GM19239 (cell line): ENCODE results near the gene GNB1L.
"Not testable (repeated sequence)": the region's sequence is repeated elsewhere in the genome, so short reads cannot be mapped to it uniquely, and the experiment has no call there.

Experiments
- DNase-seq: peaks from one replicate; pipeline ENCODE4 v3.0.0; 2011; ENCODE audit warnings: low spot score; ENCODE audit not compliant: insufficient read length
- FAIRE-seq: peaks from 2 replicates; lab custom pipeline; 2011; peaks lifted over from hg19 to GRCh38; lab: Jason Lieb, UNC

GNB1L gene

DNA sequence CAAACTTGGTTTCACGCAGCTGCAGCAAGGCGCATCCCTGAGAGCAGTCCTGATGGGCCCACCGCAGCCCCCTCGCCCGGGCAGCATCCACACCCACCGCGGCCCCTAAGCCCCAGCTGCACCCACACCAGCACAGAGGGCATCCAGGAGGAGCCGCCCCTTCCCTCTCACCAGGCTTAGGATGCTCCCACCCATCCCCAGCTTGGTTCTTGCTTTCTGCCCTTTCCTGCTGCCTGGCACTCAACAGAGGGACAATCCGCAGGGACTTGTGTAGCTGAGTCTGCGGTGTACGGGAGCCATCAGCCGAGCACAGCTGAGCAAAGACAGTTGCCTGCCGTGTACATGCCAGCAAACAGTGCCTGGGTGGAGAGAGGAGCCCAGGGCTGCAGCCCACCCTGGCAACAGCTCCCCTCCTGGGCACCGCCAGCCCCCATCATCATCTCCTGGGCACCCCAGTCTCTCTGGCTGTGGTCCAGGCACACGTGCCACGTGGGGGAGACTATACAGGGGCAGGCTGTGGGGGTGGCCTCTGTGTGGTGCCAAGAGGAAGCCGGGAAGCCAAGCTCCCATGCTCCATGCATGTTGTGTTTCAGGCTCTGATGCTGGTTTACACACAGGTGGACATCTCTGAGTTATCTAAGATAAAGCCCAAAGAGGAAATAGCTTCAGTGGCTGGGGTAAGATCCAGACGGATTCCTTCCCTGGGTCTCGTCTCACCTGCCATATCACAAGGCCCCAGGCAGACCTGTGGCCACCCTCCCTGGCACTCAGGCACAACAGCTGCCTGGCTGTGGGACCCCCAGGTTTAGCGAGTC is 36.0 kb upstream of the GNB1L start:
- FAIRE-seq = no peak
- DNase-seq = no peak

DNA sequence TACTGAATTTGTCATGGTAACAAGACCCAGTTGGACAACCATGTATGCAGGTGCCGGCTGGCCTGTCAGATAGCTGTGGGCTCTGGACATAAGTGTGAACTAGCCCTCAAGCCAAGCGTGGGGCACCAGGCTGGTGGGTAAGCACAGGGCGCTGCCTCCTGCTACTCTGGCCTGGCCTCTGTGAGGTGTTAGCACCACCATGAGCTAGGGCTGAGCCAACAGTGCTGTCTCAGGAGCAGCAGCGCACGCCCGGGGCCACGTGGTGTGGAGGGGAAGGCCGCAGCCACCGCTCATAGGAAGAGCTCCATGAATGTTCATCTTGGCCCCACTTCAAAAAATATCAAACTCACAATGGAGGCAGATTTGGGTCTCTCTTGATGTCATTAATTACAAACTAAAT is 35.3 kb upstream of the GNB1L start:
- no peak for DNase-seq
- no peak for FAIRE-seq

DNA sequence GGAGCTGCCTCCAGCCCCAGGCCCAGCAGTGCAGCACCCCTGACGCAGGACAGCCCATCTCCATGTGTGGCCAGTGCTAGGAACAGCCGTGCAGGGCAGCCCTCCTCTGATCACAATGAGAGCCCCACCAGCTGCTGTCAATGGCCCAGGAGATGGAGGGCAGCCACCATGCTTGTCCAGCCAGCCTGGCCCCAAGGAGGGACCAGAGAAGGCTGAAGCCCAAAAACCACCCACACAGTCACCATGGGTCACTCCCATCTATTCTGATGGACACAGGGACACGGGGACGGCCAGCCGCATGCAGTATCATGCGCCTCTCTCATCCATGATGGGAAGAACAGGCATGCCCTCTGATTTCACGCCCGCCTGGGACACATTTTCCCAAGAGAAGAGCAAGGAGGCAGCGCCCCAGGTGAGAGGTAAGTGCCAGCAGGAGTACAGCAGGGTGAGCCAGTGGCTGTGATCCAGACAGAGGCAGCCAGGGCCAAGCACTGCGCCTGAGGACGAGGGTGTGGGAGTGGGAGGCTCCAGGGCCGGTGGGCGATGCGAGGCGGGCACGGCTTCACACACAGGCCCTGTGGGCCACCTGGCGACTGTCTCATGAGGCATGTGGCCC is 33.6 kb upstream of the GNB1L start:
- FAIRE-seq = no peak

DNA sequence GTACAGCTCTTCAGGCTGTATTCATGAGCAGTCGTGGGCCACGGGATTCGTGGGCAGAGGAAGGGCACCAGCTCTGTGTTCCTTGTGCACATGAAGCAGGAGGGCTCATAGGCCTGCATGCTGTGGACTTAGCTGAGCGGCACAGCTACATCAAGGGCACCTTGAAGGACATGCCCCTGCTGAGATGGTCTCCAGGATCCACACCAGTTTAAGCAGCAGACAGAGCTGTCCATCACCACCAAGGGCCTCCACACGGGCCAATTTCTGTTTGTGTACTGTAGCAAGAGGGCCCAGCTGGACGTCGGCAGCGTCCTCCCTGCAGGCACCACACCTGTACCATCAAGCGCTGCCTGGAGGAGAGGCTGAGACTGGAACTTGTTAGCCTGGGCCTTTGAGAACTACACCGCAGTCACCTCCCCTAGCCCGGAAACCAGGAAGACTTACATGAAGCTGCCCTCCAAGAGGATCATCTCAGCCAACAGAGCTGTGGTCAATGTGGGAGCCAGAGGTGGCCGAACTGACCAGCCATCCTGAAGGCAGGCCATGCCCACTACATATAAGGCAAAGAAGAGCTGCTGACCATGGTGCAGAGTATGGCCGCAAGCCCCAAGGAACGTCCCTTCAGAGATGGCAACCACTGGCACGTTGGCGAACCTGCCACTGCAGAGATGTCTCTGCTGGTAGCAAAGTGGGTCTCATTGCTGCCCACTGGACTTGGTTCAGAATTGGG is 32.7 kb upstream of the GNB1L start:
- FAIRE-seq = no peak
- DNase-seq = no peak

More for the DNA sequence above, 33.6 kb upstream of the GNB1L start:
- DNase-seq = no peak

DNA sequence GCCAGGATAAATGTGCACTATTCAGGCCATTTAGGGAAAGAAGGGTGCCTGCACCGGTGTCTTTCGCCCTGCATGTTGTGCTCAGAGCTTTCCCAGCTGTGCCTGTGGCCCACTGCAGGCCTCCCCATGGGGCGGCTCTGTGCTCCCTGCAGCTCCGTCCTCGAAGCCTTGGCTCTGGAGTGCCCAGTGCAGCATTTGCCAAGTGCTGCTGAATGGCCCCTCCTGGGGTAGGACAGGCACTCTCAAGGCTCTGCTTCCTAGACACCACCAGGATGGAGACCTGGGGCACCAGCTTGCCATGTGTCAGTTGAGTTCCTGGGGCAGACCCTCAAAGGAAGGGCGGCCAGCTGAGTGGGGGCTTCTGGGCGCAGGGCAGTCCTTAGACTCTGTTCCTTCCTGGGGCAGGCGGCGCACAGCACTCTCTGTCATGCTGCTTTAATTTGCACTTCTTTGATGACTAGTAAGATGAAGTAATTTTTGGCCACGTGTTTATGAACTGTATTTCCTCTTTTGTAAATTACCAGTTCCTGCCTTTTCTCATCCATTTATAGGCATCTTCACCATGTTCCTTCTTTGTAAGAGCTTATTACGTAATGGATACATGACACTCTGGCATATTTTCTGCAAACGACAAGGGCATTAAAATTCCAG is 32.1 kb upstream of the GNB1L start:
- DNase-seq (no peak), FAIRE-seq (no peak)

DNA sequence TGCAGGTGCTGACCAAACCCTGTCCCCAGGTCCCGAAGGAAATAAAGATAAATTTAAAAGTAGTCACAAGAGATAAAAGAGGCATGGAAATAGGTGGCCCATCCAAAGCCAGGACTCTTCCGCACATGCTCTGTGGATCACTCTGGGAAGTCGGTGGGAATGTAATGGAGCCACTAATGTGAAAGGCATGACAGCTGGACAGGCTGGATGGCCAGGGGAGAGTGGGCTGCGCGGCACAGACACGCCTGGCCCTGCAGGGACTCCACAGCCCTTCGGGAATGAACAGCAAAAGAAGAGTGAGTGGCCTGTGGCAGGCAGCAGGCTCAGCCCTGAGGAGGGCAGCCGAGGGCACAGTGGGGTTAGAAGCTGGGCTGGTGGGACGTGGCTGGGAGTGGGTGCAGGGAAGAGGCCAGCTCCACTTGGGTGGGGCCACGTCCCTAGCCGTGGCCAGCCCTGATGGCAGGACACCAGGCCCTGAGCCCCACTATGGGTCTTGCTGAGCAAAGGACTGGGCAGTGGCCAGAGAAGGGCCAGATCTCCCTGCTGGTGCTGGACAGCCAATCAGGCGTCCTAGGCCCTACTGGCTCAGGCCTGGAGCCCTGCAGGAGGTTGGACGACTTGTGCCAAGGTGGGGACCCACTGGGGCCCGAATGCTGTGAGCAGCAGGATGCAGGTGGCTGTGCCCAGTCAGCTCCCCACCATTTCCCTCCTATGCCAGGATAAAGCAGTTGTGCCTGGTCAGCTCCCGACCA is 31.3 kb upstream of the GNB1L start:
- DNase-seq = no peak
- no peak for FAIRE-seq

DNA sequence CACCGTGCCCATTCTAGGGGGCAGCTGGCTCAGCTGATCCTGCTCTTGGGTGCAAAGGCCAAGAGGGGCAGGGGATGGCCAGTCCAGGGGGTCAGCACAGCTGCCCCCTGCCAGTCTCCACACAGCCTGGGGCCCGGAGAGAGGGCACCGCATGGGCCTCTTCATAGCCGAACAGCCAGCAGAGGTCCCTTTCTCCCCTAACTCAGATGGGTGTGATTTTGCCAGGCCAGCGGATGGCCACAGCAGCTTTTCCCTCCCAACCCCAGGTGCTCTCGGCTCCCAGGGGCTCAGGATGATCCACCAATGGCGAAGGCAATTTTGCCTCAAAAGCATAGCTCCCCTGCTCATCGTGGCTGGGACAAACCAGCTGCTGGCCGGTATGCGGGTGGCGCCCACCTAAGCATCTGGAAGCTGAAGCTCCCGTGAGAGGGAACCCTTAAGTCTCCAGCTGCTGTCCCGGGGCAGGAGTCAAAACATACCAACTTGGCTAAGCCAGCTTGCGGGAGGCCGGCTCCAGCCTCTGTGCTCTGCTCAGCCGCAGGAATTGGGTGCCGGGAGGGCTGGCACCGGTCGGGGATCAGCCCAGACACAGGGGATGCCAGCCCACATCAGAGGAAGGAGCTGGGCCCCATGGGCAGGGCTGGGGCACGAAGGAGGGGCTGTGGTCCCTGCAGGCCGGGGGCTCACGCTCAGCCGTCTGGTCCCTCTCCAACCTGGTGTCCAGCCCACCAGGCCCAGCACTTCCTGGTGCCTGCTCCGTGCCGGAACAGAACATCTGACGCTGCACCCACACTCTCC is 30.5 kb upstream of the GNB1L start:
- DNase-seq (no peak), FAIRE-seq (no peak)

DNA sequence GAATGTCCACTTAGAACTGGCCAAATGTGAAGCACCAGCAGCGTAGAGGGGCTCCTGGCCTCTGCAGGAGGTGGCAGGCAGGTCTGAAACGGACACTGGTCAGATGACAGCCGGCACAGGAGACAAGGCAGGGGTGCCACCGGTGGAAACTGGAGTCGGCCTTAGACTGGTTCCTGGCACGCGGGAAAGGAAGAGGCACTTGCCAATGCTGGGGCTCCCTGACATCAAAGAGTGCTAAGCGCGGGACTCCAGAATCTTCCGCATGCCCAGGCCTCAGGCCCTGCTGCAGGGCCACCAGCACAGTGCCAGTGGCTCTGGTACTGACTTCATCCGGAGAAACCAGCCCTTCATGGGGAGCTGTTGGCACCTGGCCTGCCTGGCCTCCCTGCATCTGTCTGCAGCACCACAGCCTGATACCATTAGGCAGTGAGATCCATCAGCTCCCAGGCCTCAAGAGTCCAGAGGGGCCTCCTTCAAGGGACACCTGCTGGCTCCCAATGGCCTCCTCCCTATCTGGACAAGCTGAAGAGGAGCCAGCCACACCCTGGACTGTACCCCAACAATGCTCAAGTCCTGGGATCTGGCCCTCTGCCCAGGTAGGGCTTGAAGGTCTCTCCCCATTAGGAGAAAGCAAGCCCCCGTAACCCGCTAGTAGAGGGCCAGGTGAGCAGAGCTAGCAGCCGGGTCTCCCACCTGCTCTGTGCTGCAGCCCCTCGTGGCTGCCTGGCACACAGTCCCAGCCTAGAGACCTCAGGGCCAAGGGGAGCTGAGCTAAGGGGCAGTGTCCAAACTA is 29.7 kb upstream of the GNB1L start:
- FAIRE-seq = no peak
- no peak for DNase-seq

DNA sequence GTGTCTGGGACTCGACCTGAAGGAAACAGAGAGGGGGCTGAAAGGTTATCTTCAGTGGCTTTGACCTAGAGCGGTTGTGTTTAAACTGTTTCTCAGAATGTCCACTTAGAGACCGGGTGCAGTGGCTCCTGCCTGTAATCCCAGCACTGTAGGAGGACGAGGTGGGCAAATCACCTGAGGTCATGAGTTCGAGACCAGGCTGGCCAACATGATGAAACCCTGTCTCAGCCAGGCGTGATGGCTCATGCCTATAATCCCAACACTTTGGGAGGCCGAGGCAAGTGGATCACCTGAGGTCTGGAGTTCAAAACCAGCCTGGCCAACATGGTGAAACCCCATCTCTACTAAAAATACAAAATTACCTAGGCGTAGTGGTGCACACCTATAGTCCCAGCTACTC is 28.8 kb upstream of the GNB1L start:
- not testable (repeated sequence) for FAIRE-seq, DNase-seq

DNA sequence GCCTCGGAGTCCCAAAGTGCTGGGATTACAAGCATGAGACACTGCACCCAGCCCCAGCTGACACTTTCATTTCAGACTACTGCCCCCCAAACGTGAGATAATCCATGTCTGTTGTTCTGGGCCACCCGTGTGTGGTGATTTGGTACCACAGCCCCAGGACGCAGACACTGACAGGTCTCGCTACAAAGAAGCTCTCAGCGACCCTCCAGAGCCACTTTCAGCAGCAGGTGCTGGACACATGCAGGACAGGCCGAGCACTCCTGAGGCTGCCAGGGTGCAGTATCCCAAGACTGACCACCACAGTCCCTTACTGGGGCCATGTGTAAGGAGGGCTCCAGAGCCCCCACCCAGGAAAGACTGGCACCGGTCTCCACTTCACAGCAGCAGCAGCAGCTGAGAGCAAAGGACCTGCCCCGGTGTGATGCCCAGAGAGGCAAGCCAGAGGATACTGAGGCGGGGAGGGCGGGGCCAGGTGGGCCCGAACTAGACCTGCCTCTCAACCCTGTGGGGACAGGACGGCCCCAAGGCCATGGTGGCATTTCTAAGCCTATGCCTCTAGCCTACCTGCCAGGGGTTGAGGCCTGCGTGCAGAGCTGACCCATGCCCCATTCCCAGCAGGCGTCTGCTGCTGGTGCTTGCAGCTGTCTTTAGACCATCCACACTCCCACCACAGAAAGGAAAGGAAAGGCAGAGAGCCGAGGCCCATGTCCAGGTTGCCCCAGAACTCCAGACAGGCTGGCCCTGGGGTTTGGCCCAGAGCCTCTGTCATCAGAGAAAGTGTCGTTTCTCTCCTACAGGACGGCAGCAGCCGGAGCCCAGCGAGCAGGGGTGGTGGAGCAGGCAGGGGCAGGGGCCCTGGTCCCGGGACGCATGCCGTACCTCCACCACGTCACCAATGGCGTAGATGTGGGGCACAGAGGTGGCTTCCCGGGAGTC is 28.0 kb upstream of the GNB1L start:
- no peak for DNase-seq
- FAIRE-seq = no peak

DNA sequence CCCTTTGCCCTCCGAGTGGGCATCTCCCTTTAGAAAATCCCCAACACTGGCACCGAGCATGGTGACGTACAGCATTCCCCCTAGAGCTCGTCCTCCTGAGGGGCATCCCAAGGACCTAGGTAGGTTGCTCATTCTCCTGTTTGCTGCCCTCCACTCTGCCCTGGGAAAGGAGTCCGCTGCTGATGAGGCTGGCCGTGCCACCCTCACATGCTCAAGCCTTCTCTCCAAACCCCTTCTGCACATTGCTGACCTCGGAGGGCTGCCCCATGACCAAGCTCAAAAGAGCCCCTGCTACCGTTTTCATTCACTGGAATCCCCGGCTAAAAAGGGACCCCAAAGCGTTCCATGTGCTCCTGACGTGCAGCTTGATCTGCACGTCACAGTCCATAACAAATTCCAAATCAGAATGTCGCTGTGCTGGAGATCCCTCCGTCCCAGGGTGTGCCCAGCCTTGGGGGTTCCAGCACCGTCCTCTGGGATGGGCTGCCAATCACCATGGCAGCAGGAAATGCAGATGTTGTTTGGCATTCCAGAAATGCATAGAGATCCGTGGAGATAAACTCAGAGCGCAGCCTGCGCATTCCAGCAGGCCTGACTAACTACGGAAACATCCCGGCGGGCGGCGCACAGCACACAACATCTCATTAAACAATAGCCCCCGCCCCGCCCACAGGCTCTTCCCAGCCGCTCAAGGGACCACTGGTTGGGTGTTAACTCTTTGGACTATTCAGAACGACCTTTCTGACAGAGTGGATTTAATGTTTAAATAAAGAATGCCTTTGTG is 26.3 kb upstream of the GNB1L start:
- FAIRE-seq (no peak), DNase-seq (no peak)

DNA sequence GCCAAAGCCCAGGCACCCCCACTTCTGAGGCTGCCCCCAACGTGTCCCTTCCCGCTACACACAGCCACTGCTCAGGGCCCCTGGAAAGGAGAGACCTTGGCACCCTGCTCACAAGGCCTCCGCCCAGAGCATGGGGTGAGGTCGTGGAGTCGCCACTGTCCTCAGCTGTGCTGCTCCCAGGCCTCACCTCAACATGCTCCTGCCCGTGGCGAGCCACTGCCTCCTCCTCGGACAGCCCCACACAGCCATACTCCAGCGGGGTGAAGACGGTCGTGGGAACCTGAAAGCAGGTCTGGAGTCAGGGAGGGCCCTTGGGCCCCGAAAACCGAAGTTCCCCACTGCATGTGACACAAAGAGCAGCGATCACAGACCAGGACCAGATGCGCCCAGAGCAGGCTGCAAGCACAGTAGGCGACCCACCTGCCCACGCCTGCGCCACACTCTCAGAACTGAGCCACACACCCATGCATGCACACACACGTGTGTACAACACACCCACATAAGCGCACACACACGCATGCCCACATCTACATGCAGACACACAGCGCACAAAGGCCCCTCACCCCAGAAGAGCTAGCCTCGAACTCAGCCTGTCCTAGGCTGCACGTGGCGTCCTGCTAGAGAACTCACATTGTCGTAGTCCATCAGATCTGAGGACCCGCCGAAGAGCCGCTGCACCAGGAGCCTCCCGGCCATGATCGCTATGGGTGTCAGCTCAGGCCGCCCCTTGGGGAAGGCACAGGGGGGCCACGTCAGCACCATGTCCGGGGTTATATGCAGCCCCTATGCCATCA is 25.5 kb upstream of the GNB1L start:
- DNase-seq (no peak), FAIRE-seq (no peak)

DNA sequence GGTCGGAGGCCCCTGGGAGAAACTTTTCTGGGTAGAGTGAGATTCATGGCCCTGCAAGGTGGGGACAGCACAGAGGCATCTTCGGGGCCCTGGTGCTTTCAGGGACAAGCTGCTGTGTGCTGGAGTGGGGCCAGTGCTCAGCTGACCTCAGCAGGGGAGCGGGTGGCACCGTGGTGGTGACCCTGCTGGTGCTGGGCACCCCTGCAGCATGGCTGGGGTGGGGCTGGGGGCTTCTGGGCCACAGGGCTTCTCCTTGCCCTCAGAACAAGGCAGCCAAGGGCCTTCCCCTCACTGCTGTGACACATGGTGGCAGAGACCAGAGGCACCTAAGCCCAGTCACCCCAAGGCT is 24.9 kb upstream of the GNB1L start:
- no peak for DNase-seq
- no peak for FAIRE-seq

DNA sequence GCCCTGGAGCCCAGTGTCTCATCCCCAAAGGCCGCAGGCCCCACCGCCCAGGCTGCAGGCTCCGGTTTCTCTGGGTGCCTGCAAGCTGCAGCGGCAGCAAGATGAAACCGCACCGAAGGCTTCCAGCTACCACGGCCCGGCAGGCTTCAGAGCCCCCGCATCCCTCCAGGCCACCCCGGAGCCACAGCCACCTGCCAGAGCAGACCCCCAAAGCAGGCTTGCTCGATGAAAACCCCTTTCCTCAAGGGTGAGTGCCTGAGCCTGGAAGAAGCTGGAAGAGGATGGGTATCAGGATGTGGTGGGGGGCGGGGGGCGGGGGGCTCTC is 24.5 kb upstream of the GNB1L start:
- no peak for FAIRE-seq

DNA sequence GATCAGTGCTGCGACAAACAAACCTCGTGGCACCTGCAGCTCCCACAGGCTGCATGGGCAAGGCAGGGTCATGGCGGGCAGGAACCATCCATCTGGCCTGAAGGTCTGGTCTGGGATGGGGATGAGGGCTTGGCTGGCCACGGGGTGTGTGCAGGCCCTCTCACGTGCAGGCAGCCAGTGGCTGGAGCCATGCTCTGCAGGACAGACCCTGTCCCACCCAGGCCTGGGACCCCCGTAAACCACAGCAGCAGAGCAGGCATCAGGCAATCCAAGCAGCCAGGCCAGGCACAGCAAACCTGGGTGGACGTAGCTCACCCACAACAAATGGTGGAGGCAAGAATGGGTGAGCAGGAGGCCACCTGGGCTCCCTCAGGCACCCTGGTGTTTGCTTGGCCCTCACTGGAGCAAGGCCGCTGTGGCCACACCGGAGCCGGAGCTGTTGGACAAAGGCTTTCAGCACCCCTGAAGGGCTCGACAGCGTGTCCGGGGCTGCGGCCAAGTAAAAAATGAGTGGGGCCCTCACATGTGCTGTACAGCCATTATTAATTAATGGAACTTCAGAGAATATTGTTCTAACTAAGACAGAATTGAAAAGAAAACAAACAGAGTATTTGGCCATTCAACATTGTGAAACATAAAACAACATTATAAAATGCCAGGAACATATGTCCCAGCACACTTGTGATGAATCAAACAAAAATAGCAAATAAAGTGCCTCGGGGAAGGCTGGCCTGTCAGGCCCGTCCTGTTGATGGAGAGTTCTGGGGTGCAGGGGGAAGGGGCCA is 24.0 kb upstream of the GNB1L start:
- no peak for FAIRE-seq
- DNase-seq = no peak

More for the DNA sequence above, 24.5 kb upstream of the GNB1L start:
- DNase-seq = no peak
